ENCODE data around the gene MPDZ. TPM values are rescaled to one million over a fixed set of nuclear protein-coding genes. Genes with fewer than 3 reads are reported as not detected.

Gene MPDZ
- polyA plus RNA-seq, 3 donors from 2014 or later, result not detected

DNA sequence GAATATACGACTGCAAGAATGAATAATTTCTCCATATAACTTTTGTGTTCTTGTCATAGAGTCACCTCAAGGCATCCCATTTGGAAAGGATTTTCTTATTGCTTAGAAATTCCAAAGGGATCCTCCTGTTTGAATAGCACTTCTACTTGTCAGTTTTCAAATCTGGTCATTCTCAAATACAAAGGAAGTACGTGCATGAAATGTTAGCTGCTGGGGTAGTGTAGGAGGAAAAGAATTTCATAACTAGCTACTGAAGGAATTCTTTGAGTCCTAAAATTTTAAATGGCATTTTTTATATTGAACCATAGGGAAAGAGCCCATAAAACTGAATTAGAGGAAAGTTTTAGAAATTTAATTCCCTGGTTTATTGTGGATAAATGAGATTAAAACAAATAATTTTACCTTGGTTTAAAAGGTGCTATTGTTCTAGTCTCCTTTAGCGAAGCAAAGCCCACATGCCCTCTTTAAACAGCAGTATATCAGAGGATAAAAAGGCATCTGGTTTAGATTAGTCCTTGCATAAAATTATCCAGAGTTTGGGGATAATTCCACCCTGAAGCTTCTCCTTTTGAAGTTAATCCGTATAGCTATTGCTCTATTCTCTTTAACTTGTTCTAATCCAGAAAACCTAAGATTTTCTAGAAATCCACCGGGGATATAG, 2.0 kb upstream of the MPDZ start:
- Mint-ChIP-seq H3K36me3 (no peaks in the 10 kb centered on the region), H3K27ac (no peak overlapping the region), H3K4me1 (no peaks in the 10 kb centered on the region), H3K9me3 (peaks cover 5 to 38% (median 13%) of the 10 kb centered on the region in 6 donors), H3K4me3 (no peak overlapping the region), H3K27me3 (ENCODE audit: low read depth in 3 of 3) (peaks cover 2 to 12% (median 5%) of the 10 kb centered on the region in 3 donors)
- no peak for DNase-seq

DNA sequence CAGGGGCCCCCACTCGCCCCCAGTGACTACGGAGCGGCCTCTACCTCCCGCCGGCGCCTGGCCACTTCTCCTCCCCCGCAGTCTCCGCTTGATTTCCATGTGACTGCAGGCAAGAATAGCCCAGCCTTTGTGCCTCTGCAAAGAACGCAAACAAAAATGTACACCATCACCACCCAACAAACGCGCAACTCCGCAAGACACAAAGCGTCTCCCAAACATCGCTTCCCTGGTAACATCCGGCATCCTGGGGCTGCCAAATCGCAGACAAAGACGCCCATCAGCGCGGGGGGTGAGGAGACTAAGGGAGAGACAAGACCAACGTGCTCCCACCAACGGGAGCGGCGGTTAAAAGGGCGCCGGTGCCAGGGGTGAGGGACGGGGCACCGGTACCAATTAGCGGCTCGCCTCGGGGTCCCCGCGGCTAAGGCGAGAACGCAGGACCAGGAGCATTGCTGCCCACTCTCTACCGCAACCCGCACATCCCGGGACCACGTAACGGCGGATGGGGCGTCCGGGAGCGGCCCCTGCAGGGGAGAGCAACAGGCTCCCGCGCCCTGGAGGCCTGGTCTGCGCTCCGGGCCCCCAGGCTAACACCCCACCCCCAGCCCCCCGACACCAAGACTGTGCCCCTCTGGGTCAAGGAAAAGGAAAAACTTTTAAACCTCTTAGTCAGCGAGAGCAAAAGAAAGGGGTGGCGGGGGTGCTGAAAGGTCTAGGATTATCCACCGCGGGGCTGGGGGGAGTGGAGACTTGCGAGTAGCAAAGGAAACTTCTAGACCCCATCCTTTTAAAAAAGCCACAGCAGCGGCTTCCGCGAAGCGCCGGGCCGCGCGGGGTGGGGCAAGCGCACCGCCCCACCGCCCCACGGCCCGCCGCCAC, 885 bp downstream of the MPDZ start:
- no peaks in the 10 kb centered on the region for H3K36me3 Mint-ChIP-seq
- DNase-seq, result no peak
- no peak overlapping the region for H3K27ac Mint-ChIP-seq
- peaks cover 7 to 35% (median 14%) of the 10 kb centered on the region in 6 donors for H3K9me3 Mint-ChIP-seq
- no peaks in the 10 kb centered on the region for H3K4me1 Mint-ChIP-seq
- peaks cover 2 to 12% (median 5%) of the 10 kb centered on the region in 3 donors for H3K27me3 Mint-ChIP-seq (ENCODE audit: low read depth in 3 of 3)
- H3K4me3 Mint-ChIP-seq, result no peak overlapping the region

DNA sequence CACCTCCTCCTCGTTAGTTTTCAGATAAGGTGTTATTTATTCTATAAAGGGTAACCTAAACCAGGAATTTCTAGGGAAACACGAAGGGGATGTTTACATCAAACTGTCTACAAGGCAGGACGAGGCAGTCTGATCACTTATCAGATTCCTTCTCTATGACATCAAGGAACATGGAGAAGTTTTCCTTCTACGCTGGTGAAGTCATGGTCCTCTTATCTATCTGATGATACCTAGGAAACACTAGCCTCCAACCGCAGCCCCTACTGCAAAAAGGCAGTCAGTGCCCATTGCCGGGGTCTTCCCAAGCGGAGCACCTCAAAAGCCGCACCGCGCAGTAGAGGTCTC, 1.5 kb downstream of the MPDZ start:
- DNase-seq, result no peak
- Mint-ChIP-seq H3K36me3 (no peaks in the 10 kb centered on the region), H3K9me3 (peaks cover 7 to 35% (median 14%) of the 10 kb centered on the region in 6 donors), H3K4me3 (no peak overlapping the region), H3K27ac (no peak overlapping the region), H3K4me1 (no peaks in the 10 kb centered on the region), H3K27me3 (ENCODE audit: low read depth in 3 of 3) (peaks cover 2 to 12% (median 5%) of the 10 kb centered on the region in 3 donors)

DNA sequence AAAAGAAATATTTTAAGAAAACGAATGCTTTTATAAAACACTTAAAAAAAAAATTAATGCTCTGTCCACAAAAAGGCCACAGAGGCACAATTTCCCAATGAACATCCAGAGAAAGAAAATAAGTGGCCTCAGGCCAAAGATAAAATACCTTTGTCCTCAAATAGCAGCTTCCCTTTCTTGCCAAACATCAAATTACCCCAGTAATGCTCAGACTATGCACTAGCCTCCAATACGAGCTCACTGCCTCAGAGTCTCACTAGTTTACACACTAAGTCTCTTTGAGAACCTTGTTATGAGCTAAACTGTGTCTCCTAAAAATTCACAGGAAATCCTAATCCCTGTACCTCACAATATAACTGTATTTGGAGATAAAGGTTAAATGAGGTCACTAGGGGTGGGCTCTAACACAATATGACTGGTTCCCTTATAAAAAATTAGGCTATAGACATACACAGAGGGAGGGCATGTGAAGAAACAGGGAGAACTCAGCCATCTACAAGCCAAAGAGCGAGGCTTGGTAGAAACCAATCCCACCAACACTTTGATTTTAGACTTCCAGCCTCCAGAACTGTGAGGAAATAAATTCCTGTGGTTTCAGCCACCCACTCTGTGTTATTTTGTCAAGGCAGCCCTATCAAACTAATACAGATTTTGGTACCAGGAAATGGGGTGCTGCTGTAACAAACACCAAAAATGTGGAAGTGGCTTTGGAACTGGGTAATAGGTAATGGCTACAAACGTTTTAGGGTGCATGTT, 4.4 kb downstream of the MPDZ start:
- peaks cover 2 to 12% (median 3%) of the 10 kb centered on the region in 3 donors for H3K27me3 Mint-ChIP-seq (ENCODE audit: low read depth in 3 of 3)

DNA sequence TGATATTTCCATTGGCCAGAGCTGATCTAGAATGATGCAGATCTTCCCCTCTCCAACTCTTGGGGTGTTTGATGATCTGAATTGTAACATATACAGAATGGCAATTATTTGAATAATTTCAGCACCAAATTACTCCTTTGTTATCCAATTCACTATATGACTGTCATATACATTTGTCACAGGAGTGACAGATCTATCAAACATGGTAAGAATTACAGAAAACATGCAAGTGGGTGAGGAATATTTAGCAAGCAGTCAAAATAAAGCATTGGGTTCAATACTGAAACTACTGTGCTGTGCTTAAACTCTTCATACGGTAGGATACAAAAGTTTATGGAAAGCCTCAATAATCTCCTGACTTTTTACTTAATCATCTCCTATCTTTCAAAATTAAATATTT, 8.8 kb downstream of the MPDZ start:
- no peak for DNase-seq
- Mint-ChIP-seq H3K27ac (no peak overlapping the region), H3K4me1 (no peaks in the 10 kb centered on the region), H3K4me3 (no peak overlapping the region), H3K27me3 (ENCODE audit: low read depth in 3 of 3) (peaks cover 0 to 4% (median 0%) of the 10 kb centered on the region in 3 donors), H3K36me3 (no peaks in the 10 kb centered on the region), H3K9me3 (peaks cover under 1 to 36% (median 14%) of the 10 kb centered on the region in 6 donors)

More for the DNA sequence above, 4.4 kb downstream of the MPDZ start:
- no peaks in the 10 kb centered on the region for H3K4me1 Mint-ChIP-seq
- no peak overlapping the region for H3K27ac Mint-ChIP-seq
- H3K9me3 Mint-ChIP-seq, result peaks cover 3 to 39% (median 14%) of the 10 kb centered on the region in 6 donors
- H3K4me3 Mint-ChIP-seq, result no peak overlapping the region
- no peak for DNase-seq
- no peaks in the 10 kb centered on the region for H3K36me3 Mint-ChIP-seq

DNA sequence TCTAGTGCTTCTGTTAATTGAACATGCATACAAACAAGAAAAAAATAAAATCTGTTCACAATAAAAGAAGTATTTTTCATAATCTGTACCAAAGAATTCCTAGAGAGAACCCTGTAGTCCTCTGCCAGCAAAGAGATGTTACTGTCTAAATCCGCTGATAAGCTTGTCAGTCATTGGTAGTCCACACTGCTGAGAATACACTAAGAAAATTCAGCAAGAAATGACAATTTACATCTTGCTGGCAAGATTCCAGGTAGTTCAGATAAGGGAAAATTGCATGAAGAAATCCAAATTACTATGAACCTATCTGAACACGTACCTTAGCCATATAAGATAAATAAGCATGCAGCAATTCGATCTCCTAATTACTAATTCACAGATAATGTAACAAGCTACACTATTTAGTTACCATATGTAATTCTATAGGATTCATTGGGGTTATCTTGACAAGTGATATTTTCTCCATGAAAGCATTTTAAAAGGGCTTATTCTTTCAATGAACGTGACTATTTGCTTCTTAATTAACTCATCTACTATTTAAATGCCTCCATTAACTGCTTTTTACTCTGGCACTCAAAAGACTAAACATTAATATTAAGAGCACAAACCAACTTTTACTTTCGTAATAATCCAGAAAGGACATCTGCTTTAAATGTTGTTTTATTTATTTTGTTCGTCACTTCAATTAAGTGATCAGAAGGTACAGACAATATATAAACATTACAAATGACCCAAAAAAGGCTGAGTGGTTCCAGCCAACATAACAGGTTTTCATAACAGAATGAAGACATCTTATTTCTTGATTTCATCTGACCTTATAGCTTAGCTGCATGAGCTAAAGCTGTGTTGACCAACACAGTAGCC, 9.7 kb downstream of the MPDZ start:
- Mint-ChIP-seq H3K9me3 (peaks cover 0 to 39% (median 14%) of the 10 kb centered on the region in 6 donors), H3K4me3 (no peak overlapping the region), H3K27me3 (ENCODE audit: low read depth in 3 of 3) (peaks cover 0 to 4% (median 0%) of the 10 kb centered on the region in 3 donors), H3K4me1 (no peaks in the 10 kb centered on the region), H3K36me3 (no peaks in the 10 kb centered on the region), H3K27ac (no peak overlapping the region)
- no peak for DNase-seq

DNA sequence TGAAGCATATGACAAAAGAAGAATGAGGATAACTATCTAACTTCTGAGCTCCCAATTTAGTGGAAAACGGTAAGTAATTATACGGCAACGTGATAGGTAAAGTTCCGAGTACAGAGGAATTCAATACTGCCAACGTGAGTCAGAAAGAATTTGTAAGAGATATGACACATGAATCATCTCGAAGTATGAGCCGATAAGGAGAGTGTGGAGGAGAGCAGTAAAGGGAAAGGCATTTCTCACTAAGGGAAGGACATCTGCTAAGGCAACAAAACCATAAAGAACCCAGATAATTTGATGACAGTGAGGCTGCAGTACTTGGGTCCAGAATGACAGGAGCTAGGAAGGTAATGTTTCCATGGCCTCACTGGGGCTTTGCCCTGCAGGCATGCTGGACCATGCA, 11.0 kb downstream of the MPDZ start:
- no peak overlapping the region for H3K27ac Mint-ChIP-seq
- no peak for DNase-seq
- H3K4me1 Mint-ChIP-seq, result no peaks in the 10 kb centered on the region
- no peak overlapping the region for H3K4me3 Mint-ChIP-seq
- peaks cover 0 to 4% (median 0%) of the 10 kb centered on the region in 3 donors for H3K27me3 Mint-ChIP-seq (ENCODE audit: low read depth in 3 of 3)
- H3K9me3 Mint-ChIP-seq, result peaks cover 0 to 47% (median 16%) of the 10 kb centered on the region in 6 donors
- no peaks in the 10 kb centered on the region for H3K36me3 Mint-ChIP-seq

DNA sequence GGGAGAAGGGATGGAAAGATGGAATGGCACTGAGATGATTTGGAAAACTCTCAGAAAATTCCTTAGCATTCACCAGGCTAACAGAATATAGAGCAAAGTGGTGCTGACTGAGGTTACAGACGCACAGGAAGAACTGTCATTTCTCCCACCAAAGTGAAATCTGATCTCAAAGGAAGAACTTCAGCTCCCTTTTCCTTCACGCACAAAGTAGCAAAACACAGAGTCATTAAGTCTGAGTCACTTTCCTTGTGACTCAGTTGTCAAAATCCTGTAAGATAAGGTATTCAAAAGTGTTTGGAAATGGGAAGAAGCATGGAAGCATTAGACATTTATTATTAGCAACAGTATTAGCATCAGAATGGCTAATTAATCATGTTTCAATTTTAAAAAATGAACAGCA, 11.7 kb downstream of the MPDZ start:
- H3K27ac Mint-ChIP-seq, result no peak overlapping the region
- H3K27me3 Mint-ChIP-seq (ENCODE audit: low read depth in 3 of 3), result peaks cover 0 to 4% (median 0%) of the 10 kb centered on the region in 3 donors
- no peak for DNase-seq
- H3K4me1 Mint-ChIP-seq, result no peaks in the 10 kb centered on the region
- H3K9me3 Mint-ChIP-seq, result peaks cover 0 to 48% (median 16%) of the 10 kb centered on the region in 6 donors
- H3K36me3 Mint-ChIP-seq, result no peaks in the 10 kb centered on the region
- no peak overlapping the region for H3K4me3 Mint-ChIP-seq

DNA sequence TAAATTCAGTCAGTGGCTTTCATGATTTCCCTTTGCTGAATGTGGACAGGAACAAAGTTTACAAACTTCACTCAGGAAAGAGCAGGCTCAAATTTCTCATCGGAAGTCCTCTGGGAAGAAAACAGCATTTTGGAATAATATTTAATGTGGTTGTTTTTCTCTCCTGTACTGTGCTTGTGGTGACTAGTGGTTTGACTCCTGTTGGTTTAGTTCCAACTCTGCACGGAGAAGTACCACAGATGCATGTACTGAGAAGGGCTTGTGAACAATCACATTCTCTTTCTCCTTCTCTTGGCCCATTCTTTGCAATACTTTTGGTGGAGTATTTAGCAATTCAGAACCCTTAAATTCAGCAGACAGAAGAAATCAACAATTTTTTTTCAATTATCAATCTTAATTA, 13.3 kb downstream of the MPDZ start:
- H3K27me3 Mint-ChIP-seq (ENCODE audit: low read depth in 3 of 3), result peaks cover 0 to 4% (median 0%) of the 10 kb centered on the region in 3 donors
- no peaks in the 10 kb centered on the region for H3K36me3 Mint-ChIP-seq
- H3K27ac Mint-ChIP-seq, result no peak overlapping the region
- no peaks in the 10 kb centered on the region for H3K4me1 Mint-ChIP-seq
- H3K4me3 Mint-ChIP-seq, result no peak overlapping the region
- peaks cover 2 to 40% (median 14%) of the 10 kb centered on the region in 6 donors for H3K9me3 Mint-ChIP-seq
- DNase-seq, result no peak

DNA sequence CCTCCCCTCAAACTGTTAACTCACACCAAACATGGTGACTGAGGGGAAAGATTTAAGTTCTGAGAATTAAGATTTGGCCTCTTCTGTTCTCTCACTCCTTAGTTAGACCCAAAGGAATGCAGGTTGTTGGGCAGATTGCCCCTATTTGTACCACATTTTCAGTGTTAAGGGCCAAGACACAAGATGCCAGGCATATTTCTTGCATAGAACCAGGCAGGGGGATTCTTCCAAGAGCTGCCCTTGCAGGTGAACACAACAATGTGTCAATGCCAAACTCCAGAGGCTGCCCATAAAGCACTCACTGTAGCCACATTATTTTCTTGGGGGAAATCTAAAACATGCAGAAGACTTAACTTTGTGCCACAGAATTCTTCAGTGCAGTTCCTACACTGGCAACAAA, 14.7 kb downstream of the MPDZ start:
- Mint-ChIP-seq H3K27ac (no peak overlapping the region), H3K9me3 (peaks cover 2 to 52% (median 17%) of the 10 kb centered on the region in 6 donors), H3K4me3 (no peak overlapping the region), H3K4me1 (no peaks in the 10 kb centered on the region), H3K36me3 (no peaks in the 10 kb centered on the region), H3K27me3 (ENCODE audit: low read depth in 3 of 3) (peaks cover 0 to 4% (median 0%) of the 10 kb centered on the region in 3 donors)
- no peak for DNase-seq

DNA sequence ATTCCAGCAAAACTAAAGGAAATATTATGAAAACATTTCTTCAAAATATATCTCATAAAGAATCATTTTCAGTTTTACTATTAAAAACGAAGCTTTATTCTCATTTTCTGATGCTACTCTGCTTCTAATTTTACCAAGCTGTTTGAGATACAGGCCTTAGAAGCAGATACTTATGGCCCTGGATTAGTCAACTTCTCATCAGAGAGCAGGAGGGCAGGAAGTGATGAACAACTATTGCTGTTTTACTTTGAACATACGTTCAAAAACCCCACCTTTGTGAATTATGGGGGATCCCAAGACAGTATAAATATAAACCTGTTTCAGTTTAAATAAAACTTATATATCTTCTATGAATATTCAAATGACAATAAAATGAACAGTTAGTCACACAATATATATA, 16.0 kb downstream of the MPDZ start:
- Mint-ChIP-seq H3K4me3 (no peak overlapping the region), H3K27me3 (ENCODE audit: low read depth in 3 of 3) (no peaks in the 10 kb centered on the region), H3K9me3 (peaks cover 9 to 53% (median 20%) of the 10 kb centered on the region in 6 donors), H3K36me3 (no peaks in the 10 kb centered on the region), H3K4me1 (no peaks in the 10 kb centered on the region), H3K27ac (no peak overlapping the region)
- DNase-seq, result no peak

DNA sequence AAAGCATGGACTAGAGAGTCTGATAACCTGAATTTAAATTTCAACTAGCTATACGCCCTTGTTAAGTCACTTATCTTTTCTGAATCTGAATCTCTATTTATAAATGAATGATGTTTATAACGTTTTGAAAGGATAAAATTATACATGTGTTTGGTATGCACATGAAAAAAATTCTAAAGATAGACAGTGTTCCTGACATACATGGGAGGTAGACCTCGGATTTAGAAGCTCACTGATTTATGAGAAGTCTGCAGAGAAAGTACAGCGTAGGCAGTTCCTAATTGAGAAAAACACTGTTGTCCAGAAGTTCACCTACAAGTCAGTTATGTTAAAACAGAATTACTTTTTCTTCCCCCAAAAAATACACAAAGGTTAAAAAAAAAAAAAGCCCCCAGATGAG, 26.6 kb downstream of the MPDZ start:
- H3K27ac Mint-ChIP-seq, result no peak overlapping the region
- no peaks in the 10 kb centered on the region for H3K4me1 Mint-ChIP-seq

DNA sequence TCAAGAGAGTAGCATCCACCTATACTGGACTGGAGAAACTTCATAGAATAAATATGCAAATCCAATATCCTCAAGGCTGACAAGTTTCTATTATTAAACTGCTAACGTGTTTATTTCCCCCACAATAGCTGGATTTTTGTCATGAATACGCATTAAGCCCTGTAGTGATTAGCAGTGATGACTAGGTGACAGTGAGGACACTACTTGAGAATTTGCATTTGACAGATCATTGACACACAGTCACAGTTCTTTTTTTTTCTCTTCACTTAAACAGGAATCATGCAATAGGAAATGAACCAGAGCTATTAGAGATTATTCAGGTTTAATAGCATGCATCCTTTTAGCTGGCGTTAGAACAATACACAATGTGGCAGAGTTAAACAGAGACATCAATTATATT, 35.3 kb downstream of the MPDZ start:
- no peak for DNase-seq
- peaks cover 0 to 2% (median 0%) of the 10 kb centered on the region in 3 donors for H3K27me3 Mint-ChIP-seq (ENCODE audit: low read depth in 3 of 3)
- H3K4me3 Mint-ChIP-seq, result no peak overlapping the region
- no peaks in the 10 kb centered on the region for H3K4me1 Mint-ChIP-seq
- no peaks in the 10 kb centered on the region for H3K36me3 Mint-ChIP-seq
- H3K27ac Mint-ChIP-seq, result no peak overlapping the region
- H3K9me3 Mint-ChIP-seq, result peaks cover 9 to 34% (median 14%) of the 10 kb centered on the region in 6 donors

More for the DNA sequence above, 26.6 kb downstream of the MPDZ start:
- no peak for DNase-seq
- peaks cover 9 to 32% (median 18%) of the 10 kb centered on the region in 6 donors for H3K9me3 Mint-ChIP-seq
- H3K4me3 Mint-ChIP-seq, result no peak overlapping the region
- no peaks in the 10 kb centered on the region for H3K27me3 Mint-ChIP-seq (ENCODE audit: low read depth in 3 of 3)
- H3K36me3 Mint-ChIP-seq, result peaks cover 0 to 4% (median 3%) of the 10 kb centered on the region in 3 donors

All from immature natural killer cell (primary cell).